T-cell (primary cell): ENCODE data around the gene LSMEM2. TPM values are rescaled to one million over a fixed set of nuclear protein-coding genes. Genes with fewer than 3 reads are reported as not detected.
"Not testable (repeated sequence)": the region's sequence is repeated elsewhere in the genome, so short reads cannot be mapped to it uniquely, and the experiment has no call there.

ENCODE experiments used
- ATAC-seq, 4 experiments: fragments of 200-7000 bp in 3 of 4; fragments of 150-1000 bp in 1 of 4; cut with Tn5 transposase; replicated peaks in 1 of 4; 1 replicate in 3 of 4; 2 replicates in 1 of 4; pipeline ENCODE4 v1.10.0; 2021; ENCODE audit warnings: moderate library complexity in 3 of 4, mild to moderate bottlenecking in 2 of 4, moderate number of reproducible peaks in 1 of 4
- CTCF ChIA-PET, 2 donors: fragments of 300-600 bp; sonication (Branson Sonifier 250); formaldehyde crosslinking; loops; one replicate each; lab custom pipeline; 2022; ENCODE audit warnings: antibody characterized with exemption in 2 of 2; lab: Charles Lee
- POLR2A ChIA-PET, 2 donors: fragments of 300-600 bp; sonication (Branson Sonifier 250); formaldehyde crosslinking; loops; one replicate each; lab custom pipeline; 2022; ENCODE audit warnings: antibody characterized with exemption in 2 of 2; lab: Charles Lee
- DNase-seq, 35 experiments: peaks; one replicate each; pipeline versions ENCODE4 v3.0.0 to v3.0.0-alpha.2; 2013 to 2023
- H3K27ac ChIP-seq: one replicate; pipeline ENCODE4 v1.5.1; 2013; ENCODE audit warnings: low read length
- H3K27me3 ChIP-seq, 2 experiments: replicated peaks in 1 of 2; 1 replicate in 1 of 2; 2 replicates in 1 of 2; pipeline versions ENCODE4 v1.6.1 to v1.7.0; 2013; ENCODE audit warnings: low read length in 1 of 2, mixed read lengths in 1 of 2; ENCODE audit not compliant: control insufficient read depth in 2 of 2, insufficient read depth in 2 of 2; ENCODE audit errors: extremely low read depth in 1 of 2
- H3K36me3 ChIP-seq, 2 donors: 1 replicate in 1 of 2; 2 replicates in 1 of 2; pipeline versions ENCODE4 v1.6.1 to v1.7.0; 2013; ENCODE audit warnings: low read length in 1 of 2; ENCODE audit not compliant: control insufficient read depth in 2 of 2, insufficient read depth in 1 of 2; ENCODE audit errors: extremely low read depth in 1 of 2
- H3K4me1 ChIP-seq, 2 experiments: 1 replicate in 1 of 2; 2 replicates in 1 of 2; pipeline versions ENCODE4 v1.6.1 to v1.7.0; 2013; ENCODE audit warnings: low read length in 2 of 2, mixed read lengths in 1 of 2; ENCODE audit not compliant: insufficient read depth in 2 of 2, control insufficient read depth in 1 of 2; ENCODE audit errors: extremely low read depth in 1 of 2
- H3K4me3 ChIP-seq, 2 donors: 1 replicate in 1 of 2; 2 replicates in 1 of 2; pipeline versions ENCODE4 v1.5.1 to v1.7.0; 2013; ENCODE audit warnings: mild to moderate bottlenecking in 2 of 2, low read length in 1 of 2, moderate library complexity in 1 of 2; ENCODE audit not compliant: control insufficient read depth in 1 of 2; ENCODE audit errors: extremely low read depth in 1 of 2
- H3K9me3 ChIP-seq: 2 replicates; pipeline ENCODE4 v1.7.0; 2013
- H3K27ac Mint-ChIP-seq, 2 donors: one replicate each; pipeline ENCODE4 v1.8.0; 2020 to 2021; ENCODE audit warnings: mild to moderate bottlenecking in 2 of 2, mixed read lengths in 2 of 2
- H3K27me3 Mint-ChIP-seq, 2 donors: one replicate each; pipeline ENCODE4 v1.8.0; 2021 to 2022; ENCODE audit warnings: mixed read lengths in 2 of 2
- H3K36me3 Mint-ChIP-seq: one replicate; pipeline ENCODE4 v1.8.0; 2021; ENCODE audit warnings: mixed read lengths
- H3K4me1 Mint-ChIP-seq, 3 donors: one replicate each; pipeline ENCODE4 v1.8.0; 2020 to 2022; ENCODE audit warnings: mixed read lengths in 3 of 3, mild to moderate bottlenecking in 1 of 3
- H3K4me3 Mint-ChIP-seq, 3 donors: one replicate each; pipeline ENCODE4 v1.8.0; 2020 to 2022; ENCODE audit warnings: mild to moderate bottlenecking in 3 of 3, mixed read lengths in 3 of 3, moderate library complexity in 3 of 3
- H3K9me3 Mint-ChIP-seq, 3 donors: one replicate each; pipeline ENCODE4 v1.8.0; 2020 to 2022; ENCODE audit warnings: mixed read lengths in 3 of 3
- WGBS: methylation state at CpG from one replicate; pipeline ENCODE4 v1.1.5; 2013; ENCODE audit warnings: missing lambda C conversion rate; ENCODE audit not compliant: insufficient coverage; 5-methylcytosine and 5-hydroxymethylcytosine counted together
- total RNA-seq, 35 experiments: library from RNA in 6 of 35; stranded (reverse) in 6 of 35; fragments of 120-200 nt in 1 of 35; gene quantifications; one replicate each; pipeline versions ENCODE4 v1.2.1 to v1.2.4 and lab custom pipeline; 2013 to 2026

The LSMEM2 gene
- total RNA-seq, 5 donors from 2014 or later (not counting 1 experiment from before 2014, with no cell fraction given) = not detected

DNA sequence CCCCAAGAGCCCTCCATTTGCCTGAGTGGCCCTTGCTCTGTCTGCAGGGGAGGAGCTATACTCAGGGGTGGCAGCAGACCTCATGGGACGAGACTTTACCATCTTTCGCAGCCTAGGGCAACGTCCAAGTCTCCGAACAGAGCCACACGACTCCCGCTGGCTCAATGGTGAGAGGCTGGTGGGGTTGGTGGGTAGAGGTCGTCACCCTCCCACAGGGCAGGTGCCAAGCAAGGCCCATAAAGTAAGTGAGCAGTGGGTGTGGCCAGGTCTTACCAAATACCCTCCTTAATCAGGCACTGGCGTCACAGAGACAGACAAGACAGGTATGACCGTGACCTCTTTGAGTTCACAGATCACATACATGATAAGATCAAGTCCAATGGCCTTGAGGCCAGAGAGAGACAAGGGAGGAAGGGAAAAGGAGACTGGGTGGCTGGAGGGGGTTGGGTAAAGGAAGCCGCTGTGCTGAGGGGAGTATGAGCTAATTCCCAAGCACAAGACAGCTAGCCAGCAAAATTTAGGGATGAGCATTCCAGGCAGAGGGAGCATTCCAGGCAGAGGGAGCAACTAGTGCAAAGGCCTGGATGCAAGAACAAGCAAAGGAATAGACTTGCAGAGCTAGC lies 7.5 kb upstream of the LSMEM2 start:
- POLR2A ChIA-PET = no interaction called here
- Mint-ChIP-seq H3K27me3 (peaks cover 25 to 32% of the 10 kb centered on the region in 2 donors), H3K27ac (no peak overlapping the region), H3K36me3 (no peaks in the 10 kb centered on the region), H3K4me3 (no peak overlapping the region), H3K4me1 (peaks cover 23 to 28% (median 24%) of the 10 kb centered on the region in 3 donors), H3K9me3 (no peaks in the 10 kb centered on the region)
- CTCF ChIA-PET = interaction anchor here in 1 of 2 donors (0.9 to 1.1 kb wide), 2 partner anchors 28 to 77 kb away, joined by 3 to 6 read pairs; partner anchors contain the start of genes HYAL3 and NAA80
- no peak overlapping the region for H3K4me3 ChIP-seq
- H3K27ac ChIP-seq = no peak overlapping the region
- no peaks in the 10 kb centered on the region for H3K9me3 ChIP-seq
- H3K27me3 ChIP-seq = peaks cover 9 to 58% of the 10 kb centered on the region in 2 experiments
- H3K4me1 ChIP-seq = peaks cover 3 to 39% of the 10 kb centered on the region in 2 experiments
- no peaks in the 10 kb centered on the region for H3K36me3 ChIP-seq
- ATAC-seq (no peak), DNase-seq (no peak)
- WGBS = 90% methylated on average over 3 of the region's 10 CpGs

GRCh38 chr3:50272538-50272910 lies 6.4 kb upstream of the LSMEM2 start:
- H3K4me3 ChIP-seq, H3K36me3 ChIP-seq, H3K9me3 ChIP-seq, H3K27ac Mint-ChIP-seq, H3K27ac ChIP-seq, POLR2A ChIA-PET, DNase-seq, ATAC-seq, H3K36me3 Mint-ChIP-seq, H3K9me3 Mint-ChIP-seq: not testable (repeated sequence)
- CTCF ChIA-PET = interaction anchor here (0.6 to 0.7 kb wide), 4 partner anchors 14 to 150 kb away, joined by 3 to 5 read pairs (median 4); no protein-coding TSS in a partner anchor
- Histone ChIP-seq H3K27me3 (peaks cover 11 to 58% of the 10 kb centered on the region in 2 experiments), H3K4me1 (peaks cover 3 to 42% of the 10 kb centered on the region in 2 experiments)
- Mint-ChIP-seq H3K27me3 (peaks cover 25 to 37% of the 10 kb centered on the region in 2 donors), H3K4me1 (peaks cover 23 to 28% (median 24%) of the 10 kb centered on the region in 3 donors), H3K4me3 (peak overlapping the region in 1 of 3 donors; percentile 76)
- WGBS = no CpG with 5 or more reads among the region's 10 CpGs

GRCh38 chr3:50272911-50273688 lies 5.8 kb upstream of the LSMEM2 start:
- WGBS = 4% methylated on average over 52 of the region's 61 CpGs
- peak overlapping the region in 1 of 2 donors; percentile 39 for H3K27ac Mint-ChIP-seq
- H3K4me3 Mint-ChIP-seq = peak overlapping the region; percentile 39 to 76 (median 47)
- DNase-seq (peak; percentile 44 to 90 (median 78)), ATAC-seq (peak; percentile 77 to 84 (median 82))
- no peaks in the 10 kb centered on the region for H3K36me3 ChIP-seq
- peaks cover 23 to 28% (median 24%) of the 10 kb centered on the region in 3 donors for H3K4me1 Mint-ChIP-seq
- no peak overlapping the region for H3K27ac ChIP-seq
- H3K4me1 ChIP-seq = peaks cover 3 to 42% of the 10 kb centered on the region in 2 experiments
- peak overlapping the region in 1 of 2 donors; percentile 15 for H3K4me3 ChIP-seq
- H3K27me3 ChIP-seq = peaks cover 12 to 58% of the 10 kb centered on the region in 2 experiments
- no peaks in the 10 kb centered on the region for H3K9me3 Mint-ChIP-seq
- POLR2A ChIA-PET = no interaction called here
- CTCF ChIA-PET = interaction anchor here in 1 of 2 donors (1.5 kb wide), 1 partner anchor 27 kb away, joined by 3 read pairs; no protein-coding TSS in a partner anchor
- H3K36me3 Mint-ChIP-seq = no peaks in the 10 kb centered on the region
- no peaks in the 10 kb centered on the region for H3K9me3 ChIP-seq
- H3K27me3 Mint-ChIP-seq = peaks cover 22 to 42% of the 10 kb centered on the region in 2 donors

GRCh38 chr3:50273689-50274065 lies 5.2 kb upstream of the LSMEM2 start:
- no peak for ATAC-seq

DNA sequence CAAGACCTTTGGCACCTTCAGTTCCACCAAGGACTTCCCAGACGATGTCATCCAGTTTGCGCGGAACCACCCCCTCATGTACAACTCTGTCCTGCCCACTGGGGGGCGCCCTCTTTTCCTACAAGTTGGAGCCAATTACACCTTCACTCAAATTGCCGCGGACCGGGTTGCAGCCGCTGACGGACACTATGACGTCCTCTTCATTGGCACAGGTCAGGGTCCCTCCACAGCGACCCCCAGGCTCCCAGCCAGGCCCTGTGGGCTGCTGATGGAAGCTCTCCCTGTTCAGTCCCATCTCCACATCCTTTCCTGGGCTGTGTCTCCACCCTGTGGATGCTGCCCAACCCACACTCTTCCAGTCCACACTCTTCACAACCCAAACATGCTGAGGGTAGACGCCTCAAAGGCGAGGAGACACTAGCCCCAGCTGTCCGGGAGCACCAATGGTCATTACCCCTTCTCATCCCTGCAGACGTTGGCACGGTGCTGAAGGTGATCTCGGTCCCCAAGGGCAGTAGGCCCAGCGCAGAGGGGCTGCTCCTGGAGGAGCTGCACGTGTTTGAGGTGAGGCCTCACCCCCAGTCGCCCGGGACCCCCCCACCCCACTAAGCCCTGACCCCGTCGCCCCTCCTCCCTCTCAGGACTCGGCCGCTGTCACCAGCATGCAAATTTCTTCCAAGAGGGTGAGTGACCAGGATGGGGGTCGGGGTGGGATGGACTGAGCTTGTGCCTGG lies 4.3 kb upstream of the LSMEM2 start:
- no peak overlapping the region for H3K4me3 ChIP-seq
- H3K27ac ChIP-seq = no peak overlapping the region
- H3K36me3 ChIP-seq = no peaks in the 10 kb centered on the region
- POLR2A ChIA-PET = no interaction called here
- no peaks in the 10 kb centered on the region for H3K9me3 Mint-ChIP-seq
- no peaks in the 10 kb centered on the region for H3K9me3 ChIP-seq
- CTCF ChIA-PET = interaction anchor here (0.6 to 1.5 kb wide), 6 partner anchors 9 to 179 kb away, joined by 3 to 8 read pairs (median 4); no protein-coding TSS in a partner anchor
- no peaks in the 10 kb centered on the region for H3K36me3 Mint-ChIP-seq
- peaks cover 22 to 45% of the 10 kb centered on the region in 2 donors for H3K27me3 Mint-ChIP-seq
- H3K4me1 ChIP-seq = peaks cover 3 to 42% of the 10 kb centered on the region in 2 experiments
- H3K4me1 Mint-ChIP-seq = peaks cover 23 to 28% (median 24%) of the 10 kb centered on the region in 3 donors
- H3K27me3 ChIP-seq = peaks cover 16 to 68% of the 10 kb centered on the region in 2 experiments
- 4% methylated on average over 14 of the region's 26 CpGs for WGBS
- ATAC-seq (peak; percentile 37 to 60 (median 52)), DNase-seq (peak; percentile 23 to 85 (median 63))
- peak overlapping the region in 1 of 2 donors; percentile 19 for H3K27ac Mint-ChIP-seq
- peak overlapping the region in 2 of 3 donors; percentile 29 to 70 for H3K4me3 Mint-ChIP-seq

More at GRCh38 chr3:50273689-50274065, 5.2 kb upstream of the LSMEM2 start:
- WGBS = 38% methylated on average over 26 of the region's 31 CpGs
- Mint-ChIP-seq H3K9me3 (no peaks in the 10 kb centered on the region), H3K4me3 (peak overlapping the region in 1 of 3 donors; percentile 70), H3K27ac (no peak overlapping the region), H3K27me3 (peaks cover 22 to 46% of the 10 kb centered on the region in 2 donors), H3K36me3 (no peaks in the 10 kb centered on the region), H3K4me1 (peaks cover 23 to 28% (median 24%) of the 10 kb centered on the region in 3 donors)
- H3K27me3 ChIP-seq = peaks cover 16 to 63% of the 10 kb centered on the region in 2 experiments
- POLR2A ChIA-PET = no interaction called here
- H3K9me3 ChIP-seq = no peaks in the 10 kb centered on the region
- no peak for DNase-seq
- no peaks in the 10 kb centered on the region for H3K36me3 ChIP-seq
- CTCF ChIA-PET = interaction anchor here in 1 of 2 donors (1.5 kb wide), 1 partner anchor 27 kb away, joined by 3 read pairs; no protein-coding TSS in a partner anchor
- H3K4me1 ChIP-seq = peaks cover 3 to 42% of the 10 kb centered on the region in 2 experiments
- H3K4me3 ChIP-seq = no peak overlapping the region
- H3K27ac ChIP-seq = no peak overlapping the region
